Measurements from ENCODE around the gene FIGN.

The FIGN gene

GRCh38 chr2:163673522-163673921 lies 62.3 kb downstream of the FIGN start:
- H3K4me1 ChIP-seq (ENCODE audit: insufficient read depth, low read length, severe bottlenecking): no peaks in the 10 kb centered on the region
- no peaks in the 10 kb centered on the region for H3K36me3 ChIP-seq (ENCODE audit: insufficient read depth, low read length)
- no peaks in the 10 kb centered on the region for H3K27me3 ChIP-seq (ENCODE audit: insufficient read depth, low read length)
- TF ChIP-seq CTCF (IDR thresholded peaks at IDR 0.05; ENCODE audit: low read length) (no peak), EZH2 (IDR thresholded peaks at IDR 0.05; ENCODE audit: borderline replicate concordance, low read length) (no peak)
- H3K79me2 ChIP-seq (ENCODE audit: insufficient read depth, low read length): no peaks in the 10 kb centered on the region
- no peak overlapping the region for H3K9ac ChIP-seq (ENCODE audit: low read length)
- no peak overlapping the region for H3K4me3 ChIP-seq (ENCODE audit: low read depth, low read length, poor library complexity, severe bottlenecking)
- no peaks in the 10 kb centered on the region for H3F3A ChIP-seq (ENCODE audit: insufficient read depth, low read length)
- H3K4me2 ChIP-seq (ENCODE audit: low read length): no peak overlapping the region
- no peaks in the 10 kb centered on the region for H3K9me2 ChIP-seq (ENCODE audit: low read depth, low read length)
- H3K27ac ChIP-seq (ENCODE audit: low read depth, low read length, poor library complexity, severe bottlenecking): no peak overlapping the region
- no peaks in the 10 kb centered on the region for H3K9me3 ChIP-seq (ENCODE audit: low read length)
- no peak overlapping the region for H2AFZ ChIP-seq (ENCODE audit: low read length)
- H4K20me1 ChIP-seq (ENCODE audit: insufficient read depth, low read length): no peaks in the 10 kb centered on the region

- TF ChIP-seq CTCF (IDR thresholded peaks at IDR 0.05; ENCODE audit: low read length) (no peak), EZH2 (IDR thresholded peaks at IDR 0.05; ENCODE audit: borderline replicate concordance, low read length) (no peak)
- no peaks in the 10 kb centered on the region for H4K20me1 ChIP-seq (ENCODE audit: insufficient read depth, low read length)
- H3K36me3 ChIP-seq (ENCODE audit: insufficient read depth, low read length): no peaks in the 10 kb centered on the region
- H2AFZ ChIP-seq (ENCODE audit: low read length): no peak overlapping the region
- H3K4me3 ChIP-seq (ENCODE audit: low read depth, low read length, poor library complexity, severe bottlenecking): no peak overlapping the region
- no peak overlapping the region for H3K27ac ChIP-seq (ENCODE audit: low read depth, low read length, poor library complexity, severe bottlenecking)
- no peaks in the 10 kb centered on the region for H3K27me3 ChIP-seq (ENCODE audit: insufficient read depth, low read length)
- no peaks in the 10 kb centered on the region for H3F3A ChIP-seq (ENCODE audit: insufficient read depth, low read length)
- H3K4me1 ChIP-seq (ENCODE audit: insufficient read depth, low read length, severe bottlenecking): no peaks in the 10 kb centered on the region
- no peak overlapping the region for H3K9ac ChIP-seq (ENCODE audit: low read length)
- H3K4me2 ChIP-seq (ENCODE audit: low read length): no peak overlapping the region
- no peaks in the 10 kb centered on the region for H3K9me2 ChIP-seq (ENCODE audit: low read depth, low read length)
- H3K9me3 ChIP-seq (ENCODE audit: low read length): no peaks in the 10 kb centered on the region
- no peaks in the 10 kb centered on the region for H3K79me2 ChIP-seq (ENCODE audit: insufficient read depth, low read length)
These were observed 64.9 kb downstream of the FIGN start for GRCh38 chr2:163670929-163671328.

- no peaks in the 10 kb centered on the region for H3K4me1 ChIP-seq (ENCODE audit: insufficient read depth, low read length, severe bottlenecking)
- no peak overlapping the region for H3K4me3 ChIP-seq (ENCODE audit: low read depth, low read length, poor library complexity, severe bottlenecking)
- no peak for TF ChIP-seq CTCF (IDR thresholded peaks at IDR 0.05; ENCODE audit: low read length)
- no peak for TF ChIP-seq EZH2 (IDR thresholded peaks at IDR 0.05; ENCODE audit: borderline replicate concordance, low read length)
- H3F3A ChIP-seq (ENCODE audit: insufficient read depth, low read length): no peaks in the 10 kb centered on the region
- no peaks in the 10 kb centered on the region for H3K79me2 ChIP-seq (ENCODE audit: insufficient read depth, low read length)
- no peaks in the 10 kb centered on the region for H3K9me3 ChIP-seq (ENCODE audit: low read length)
- H3K36me3 ChIP-seq (ENCODE audit: insufficient read depth, low read length): no peaks in the 10 kb centered on the region
- H3K9ac ChIP-seq (ENCODE audit: low read length): no peak overlapping the region
- H2AFZ ChIP-seq (ENCODE audit: low read length): no peak overlapping the region
- H3K27ac ChIP-seq (ENCODE audit: low read depth, low read length, poor library complexity, severe bottlenecking): no peak overlapping the region
- no peaks in the 10 kb centered on the region for H3K27me3 ChIP-seq (ENCODE audit: insufficient read depth, low read length)
- H3K4me2 ChIP-seq (ENCODE audit: low read length): no peak overlapping the region
- H4K20me1 ChIP-seq (ENCODE audit: insufficient read depth, low read length): no peaks in the 10 kb centered on the region
- H3K9me2 ChIP-seq (ENCODE audit: low read depth, low read length): no peaks in the 10 kb centered on the region
These were observed 66.3 kb downstream of the FIGN start for GRCh38 chr2:163669506-163669905.
